Gastrocnemius medialis (tissue), 4 donors: Measurements from ENCODE around the gene STK33. TPM values are rescaled to one million over a fixed set of nuclear protein-coding genes. Genes with fewer than 3 reads are reported as not detected.

Source experiments
- ATAC-seq, 2 donors: fragments of 150-250 bp; one replicate each; pipeline ENCODE4 v1.9.1; 2016
- DNase-seq, 2 donors: peaks; one replicate each; pipeline ENCODE4 v3.0.0-alpha.2; 2019
- H3K27ac ChIP-seq, 4 donors: fragments of 200-600 bp; sonication (generic); 1 replicate in 1 of 4; 2 replicates in 3 of 4; pipeline ENCODE4 v1.5.1; 2016 to 2018; ENCODE audit warnings: mild to moderate bottlenecking in 2 of 4, moderate library complexity in 1 of 4
- H3K27me3 ChIP-seq, 3 donors: fragments of 200-600 bp; sonication (generic) in 2 of 3; 1 replicate in 1 of 3; 2 replicates in 2 of 3; pipeline versions ENCODE4 v1.5.1 to v1.6.0; 2016 to 2019; ENCODE audit warnings: mild to moderate bottlenecking in 1 of 3, moderate library complexity in 1 of 3
- H3K36me3 ChIP-seq, 2 donors: fragments of 200-600 bp; sonication (generic) in 1 of 2; one replicate each; pipeline ENCODE4 v1.5.1; 2017 to 2018
- H3K4me1 ChIP-seq, 2 donors: fragments of 200-600 bp; sonication (generic) in 1 of 2; one replicate each; pipeline ENCODE4 v1.5.1; 2016 to 2017; ENCODE audit warnings: mild to moderate bottlenecking in 2 of 2
- H3K4me3 ChIP-seq, 4 donors: fragments of 200-600 bp; sonication (generic) in 3 of 4; 1 replicate in 1 of 4; 2 replicates in 3 of 4; pipeline ENCODE4 v1.5.1; 2016 to 2019; ENCODE audit warnings: mild to moderate bottlenecking in 2 of 4
- H3K9me3 ChIP-seq, 3 donors: fragments of 200-600 bp; sonication (generic) in 2 of 3; 1 replicate in 1 of 3; 2 replicates in 2 of 3; pipeline ENCODE4 v1.5.1; 2016 to 2019
- CTCF ChIP-seq, 5 experiments: fragments of 450-650 bp in 3 of 5; fragments of 200-600 bp in 2 of 5; sonication (generic) in 2 of 5; IDR thresholded peaks in 4 of 5; conservative IDR thresholded peaks in 1 of 5; 1 replicate in 4 of 5; 2 replicates in 1 of 5; pipeline ENCODE4 v1.5.1; 2016 to 2019; ENCODE audit warnings: antibody characterized with exemption in 5 of 5, mild to moderate bottlenecking in 3 of 5, moderate library complexity in 3 of 5
- POLR2A ChIP-seq, 2 donors: fragments of 450-650 bp; IDR thresholded peaks; one replicate each; pipeline ENCODE4 v1.6.1; 2017; ENCODE audit warnings: antibody characterized with exemption in 2 of 2, mild to moderate bottlenecking in 2 of 2, moderate library complexity in 2 of 2
- in situ Hi-C, 4 donors: fragments of 200-750 bp; cut with MboI; loops; one replicate each; pipeline versions ENCODE4 v1.15.0 to v1.8.0; 2017; ENCODE audit warnings: low sequenced_read_pairs in 4 of 4
- intact Hi-C: fragments of 100-400 bp; cut with DNase I; formaldehyde crosslinking; loops from one replicate; pipeline ENCODE4 v1.15.1; 2023; ENCODE audit warnings: low total_unique reads
- total RNA-seq, 4 donors: library from RNA; depleted of rRNA; stranded (reverse); fragments of >200 nt; gene quantifications; one replicate each; pipeline versions ENCODE4 v1.1.0 to v1.2.3, GENCODE V29; 2016

The STK33 gene
- total RNA-seq, 4 donors from 2014 or later = 0.66 to 13.5 (median 2.3) TPM

GRCh38 chr11:8387693-8388092 is 206.3 kb downstream of the STK33 start:
- Histone ChIP-seq H3K36me3 (no peaks in the 10 kb centered on the region), H3K4me3 (no peak overlapping the region), H3K27ac (no peak overlapping the region), H3K27me3 (no peaks in the 10 kb centered on the region), H3K9me3 (no peaks in the 10 kb centered on the region), H3K4me1 (no peaks in the 10 kb centered on the region)
- DNase-seq (no peak), ATAC-seq (no peak)
- TF ChIP-seq POLR2A (IDR thresholded peaks at IDR 0.05) (no peak), CTCF (IDR thresholded peaks at IDR 0.05 in 4 of 5, conservative IDR thresholded peaks at IDR 0.05 in 1 of 5) (no peak)
- intact Hi-C loops = no loop called here
- in situ Hi-C loops = no loop called here

GRCh38 chr11:8387141-8387540 is 206.9 kb downstream of the STK33 start:
- no peaks in the 10 kb centered on the region for H3K9me3 ChIP-seq
- ATAC-seq = no peak
- no peak overlapping the region for H3K4me3 ChIP-seq
- TF ChIP-seq CTCF (IDR thresholded peaks at IDR 0.05 in 4 of 5, conservative IDR thresholded peaks at IDR 0.05 in 1 of 5) (no peak), POLR2A (IDR thresholded peaks at IDR 0.05) (no peak)
- H3K36me3 ChIP-seq = no peaks in the 10 kb centered on the region
- no peaks in the 10 kb centered on the region for H3K4me1 ChIP-seq
- intact Hi-C loops (no loop called here), in situ Hi-C loops (no loop called here)
- no peak overlapping the region for H3K27ac ChIP-seq
- DNase-seq = no peak
- H3K27me3 ChIP-seq = no peaks in the 10 kb centered on the region

GRCh38 chr11:8386134-8386864 is 207.7 kb downstream of the STK33 start:
- Histone ChIP-seq H3K4me3 (no peak overlapping the region), H3K36me3 (no peaks in the 10 kb centered on the region), H3K27me3 (no peaks in the 10 kb centered on the region), H3K27ac (no peak overlapping the region), H3K9me3 (no peaks in the 10 kb centered on the region), H3K4me1 (no peaks in the 10 kb centered on the region)
- intact Hi-C loops = no loop called here
- in situ Hi-C loops = no loop called here
- ATAC-seq = no peak
- TF ChIP-seq CTCF (IDR thresholded peaks at IDR 0.05 in 4 of 5, conservative IDR thresholded peaks at IDR 0.05 in 1 of 5) = no peak
- no peak for TF ChIP-seq POLR2A (IDR thresholded peaks at IDR 0.05)
- DNase-seq = no peak

- TF ChIP-seq POLR2A (IDR thresholded peaks at IDR 0.05) (no peak), CTCF (IDR thresholded peaks at IDR 0.05 in 4 of 5, conservative IDR thresholded peaks at IDR 0.05 in 1 of 5) (no peak)
- Histone ChIP-seq H3K36me3 (no peaks in the 10 kb centered on the region), H3K27ac (no peak overlapping the region), H3K4me1 (no peaks in the 10 kb centered on the region), H3K27me3 (no peaks in the 10 kb centered on the region), H3K4me3 (no peak overlapping the region), H3K9me3 (no peaks in the 10 kb centered on the region)
- peak; percentile 45 to 65 for ATAC-seq
- intact Hi-C loops (no loop called here), in situ Hi-C loops (no loop called here)
- DNase-seq = peak in 1 of 2 donors; percentile 30
These were observed 209.7 kb downstream of the STK33 start for GRCh38 chr11:8384199-8384821.
